Muscle layer of colon (tissue), 2 donors: ENCODE data around the gene HMGCS2.

Experiments
- H3K27ac ChIP-seq: one replicate; pipeline ENCODE4 v1.7.0; 2013; ENCODE audit warnings: low read depth, mild to moderate bottlenecking, low read length, moderate library complexity
- H3K27me3 ChIP-seq, 2 donors: one replicate each; pipeline ENCODE4 v1.7.0; 2013; ENCODE audit warnings: low read length in 2 of 2, mild to moderate bottlenecking in 2 of 2; ENCODE audit not compliant: insufficient read depth in 2 of 2, control insufficient read depth in 1 of 2
- H3K36me3 ChIP-seq: one replicate; pipeline ENCODE4 v1.7.0; 2013; ENCODE audit warnings: mild to moderate bottlenecking, low read length; ENCODE audit not compliant: insufficient read depth
- H3K4me1 ChIP-seq: one replicate; pipeline ENCODE4 v1.7.0; 2013; ENCODE audit warnings: mild to moderate bottlenecking, low read length; ENCODE audit not compliant: insufficient read depth
- H3K4me3 ChIP-seq, 2 donors: one replicate each; pipeline ENCODE4 v1.7.0; 2013; ENCODE audit warnings: low read length in 2 of 2, low read depth in 1 of 2, mild to moderate bottlenecking in 1 of 2, moderate library complexity in 1 of 2
- H3K9ac ChIP-seq: one replicate; pipeline ENCODE4 v1.7.0; 2013; ENCODE audit warnings: low read length
- H3K9me3 ChIP-seq: one replicate; pipeline ENCODE4 v1.7.0; 2013; ENCODE audit warnings: mild to moderate bottlenecking, low read length
- donor health status: abdominal sarcoma.
- donor health status: Adenocarcinoma of cecum.

HMGCS2 gene

GRCh38 chr1:119768778-119769177 lies at the start of gene HMGCS2:
Gene HMGCS2, minus strand, starts transcription at chr1:119768905. Its CDS starts 61 bp downstream, at chr1:119768844.
- Histone ChIP-seq H3K9me3 (no peaks in the 10 kb centered on the region), H3K4me3 (no peak within 1 kb of the TSS), H3K9ac (no peak within 1 kb of the TSS), H3K4me1 (peaks cover 14% of the 10 kb centered on the region), H3K36me3 (no peaks in the 10 kb centered on the region), H3K27me3 (no peaks in the 10 kb centered on the region), H3K27ac (no peak within 1 kb of the TSS)

DNA sequence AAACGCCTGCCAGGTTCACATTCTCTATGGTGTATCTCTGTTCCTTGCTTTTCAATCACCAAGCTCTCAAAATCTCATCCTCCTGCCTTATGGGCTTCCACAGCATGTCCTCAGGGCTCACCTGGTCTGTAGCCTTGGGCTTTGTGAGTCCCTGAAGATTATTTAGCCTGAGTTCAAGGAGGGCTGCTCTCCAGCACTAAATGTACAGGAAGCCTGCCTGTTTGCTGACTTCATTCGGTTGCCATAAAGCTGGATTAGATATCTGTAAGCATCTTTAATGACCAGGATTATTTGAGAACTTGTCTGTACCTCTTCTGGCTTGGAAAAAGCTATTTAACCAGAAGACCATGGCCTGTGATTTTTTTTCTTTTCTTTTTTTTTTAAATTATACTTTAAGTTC lies 49.5 kb upstream of the HMGCS2 start:
- Histone ChIP-seq H3K27ac (no peak overlapping the region), H3K4me1 (no peaks in the 10 kb centered on the region), H3K27me3 (no peaks in the 10 kb centered on the region), H3K4me3 (no peak overlapping the region), H3K9ac (no peak overlapping the region), H3K9me3 (no peaks in the 10 kb centered on the region), H3K36me3 (no peaks in the 10 kb centered on the region)

- Histone ChIP-seq H3K4me1 (no peaks in the 10 kb centered on the region), H3K9me3 (no peaks in the 10 kb centered on the region), H3K27me3 (no peaks in the 10 kb centered on the region), H3K27ac (no peak overlapping the region), H3K36me3 (no peaks in the 10 kb centered on the region), H3K4me3 (no peak overlapping the region), H3K9ac (no peak overlapping the region)
These were observed 47.7 kb upstream of the HMGCS2 start for GRCh38 chr1:119816407-119816806.

GRCh38 chr1:119815928-119816327 lies 47.2 kb upstream of the HMGCS2 start:
- Histone ChIP-seq H3K27ac (no peak overlapping the region), H3K27me3 (no peaks in the 10 kb centered on the region), H3K36me3 (no peaks in the 10 kb centered on the region), H3K4me3 (no peak overlapping the region), H3K4me1 (no peaks in the 10 kb centered on the region), H3K9ac (no peak overlapping the region), H3K9me3 (no peaks in the 10 kb centered on the region)

- Histone ChIP-seq H3K9ac (no peak overlapping the region), H3K27me3 (no peaks in the 10 kb centered on the region), H3K4me3 (no peak overlapping the region), H3K9me3 (no peaks in the 10 kb centered on the region), H3K27ac (no peak overlapping the region), H3K4me1 (no peaks in the 10 kb centered on the region), H3K36me3 (no peaks in the 10 kb centered on the region)
These were observed 46.7 kb upstream of the HMGCS2 start for GRCh38 chr1:119815361-119815760.

DNA sequence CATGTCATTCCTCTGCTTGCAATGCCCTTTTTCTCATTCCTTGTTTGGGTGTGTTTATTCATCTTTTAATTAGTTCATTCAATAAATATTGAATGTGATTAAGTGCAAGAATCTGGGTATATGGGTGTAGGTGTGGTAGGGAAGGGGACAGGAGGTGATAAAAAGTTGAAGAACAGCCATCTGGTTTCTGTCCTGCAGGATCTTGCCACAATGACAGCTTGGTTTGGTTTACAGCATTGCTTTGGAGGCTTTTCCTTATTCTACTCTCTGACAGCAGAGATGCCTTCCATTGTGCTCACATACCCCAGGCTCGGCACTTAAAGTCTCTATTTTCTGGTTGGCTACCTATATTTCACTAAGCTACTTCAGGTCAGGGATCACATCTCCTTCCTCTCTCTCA lies 45.6 kb upstream of the HMGCS2 start:
- no peak overlapping the region for H3K4me3 ChIP-seq
- H3K36me3 ChIP-seq = no peaks in the 10 kb centered on the region
- H3K9ac ChIP-seq = no peak overlapping the region
- H3K4me1 ChIP-seq = no peaks in the 10 kb centered on the region
- no peaks in the 10 kb centered on the region for H3K9me3 ChIP-seq
- H3K27ac ChIP-seq = no peak overlapping the region
- H3K27me3 ChIP-seq = no peaks in the 10 kb centered on the region

DNA sequence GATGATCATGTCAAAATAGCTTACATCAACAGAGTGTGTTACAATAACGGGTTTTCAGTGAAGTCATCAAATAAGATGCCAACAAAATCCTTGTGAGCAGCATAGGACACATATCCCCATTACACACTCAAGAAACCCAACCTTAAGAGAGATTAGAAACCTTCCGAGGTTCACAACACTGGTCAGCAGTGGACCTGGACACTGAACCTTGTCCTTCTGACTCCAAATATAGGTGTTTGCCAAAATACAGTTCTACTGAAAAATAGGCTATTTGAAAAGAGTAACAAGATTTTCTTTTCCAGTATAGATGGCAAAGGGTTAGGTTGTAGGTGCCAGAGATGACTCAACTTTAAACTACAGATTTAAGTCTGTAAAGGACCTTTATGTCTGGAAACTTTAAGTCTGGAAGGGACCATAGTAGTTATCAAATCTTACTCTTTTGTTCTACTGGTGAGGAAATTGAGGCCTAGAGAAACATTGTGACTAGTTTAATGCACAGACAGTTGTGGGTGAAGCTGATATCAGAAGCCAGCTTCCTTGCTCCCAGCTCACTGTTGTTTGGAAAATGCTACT lies 43.4 kb upstream of the HMGCS2 start:
- Histone ChIP-seq H3K9ac (no peak overlapping the region), H3K4me3 (no peak overlapping the region), H3K27me3 (no peaks in the 10 kb centered on the region), H3K9me3 (no peaks in the 10 kb centered on the region), H3K4me1 (no peaks in the 10 kb centered on the region), H3K27ac (no peak overlapping the region), H3K36me3 (no peaks in the 10 kb centered on the region)

DNA sequence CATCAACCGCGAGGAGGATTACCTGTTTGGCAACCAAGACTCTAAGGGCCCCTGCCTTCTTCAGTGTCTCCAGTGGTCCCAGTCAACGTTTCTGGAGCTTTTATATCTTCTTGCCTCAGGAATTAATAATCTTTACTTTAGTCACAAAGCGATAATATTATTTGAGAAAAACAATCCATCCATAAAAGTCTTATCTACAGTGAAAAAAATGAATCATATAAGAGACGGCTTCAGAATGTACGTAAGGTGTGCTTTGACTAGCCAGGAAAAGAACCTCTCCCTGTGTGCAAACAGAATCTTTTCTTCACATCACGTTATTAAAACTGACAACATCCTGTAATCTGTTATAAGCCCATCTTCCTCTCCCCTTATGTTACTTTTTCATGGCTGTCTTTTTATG lies 42.7 kb upstream of the HMGCS2 start, which contains the start of gene REG4:
Gene REG4, minus strand, starts transcription at position 74 of the 400 bp plus-strand sequence. CDS start 2,691 bp downstream, outside the sequence.
- no peak within 1 kb of the TSS for H3K9ac ChIP-seq
- no peak within 1 kb of the TSS for H3K4me3 ChIP-seq
- H3K9me3 ChIP-seq = no peaks in the 10 kb centered on the region
- no peaks in the 10 kb centered on the region for H3K36me3 ChIP-seq
- no peaks in the 10 kb centered on the region for H3K27me3 ChIP-seq
- no peak within 1 kb of the TSS for H3K27ac ChIP-seq
- H3K4me1 ChIP-seq = no peaks in the 10 kb centered on the region

GRCh38 chr1:119808972-119809550 lies 40.4 kb upstream of the HMGCS2 start:
- H3K27ac ChIP-seq = no peak overlapping the region
- H3K9ac ChIP-seq = no peak overlapping the region
- H3K36me3 ChIP-seq = no peaks in the 10 kb centered on the region
- no peaks in the 10 kb centered on the region for H3K27me3 ChIP-seq
- no peak overlapping the region for H3K4me3 ChIP-seq
- no peaks in the 10 kb centered on the region for H3K9me3 ChIP-seq
- no peaks in the 10 kb centered on the region for H3K4me1 ChIP-seq

DNA sequence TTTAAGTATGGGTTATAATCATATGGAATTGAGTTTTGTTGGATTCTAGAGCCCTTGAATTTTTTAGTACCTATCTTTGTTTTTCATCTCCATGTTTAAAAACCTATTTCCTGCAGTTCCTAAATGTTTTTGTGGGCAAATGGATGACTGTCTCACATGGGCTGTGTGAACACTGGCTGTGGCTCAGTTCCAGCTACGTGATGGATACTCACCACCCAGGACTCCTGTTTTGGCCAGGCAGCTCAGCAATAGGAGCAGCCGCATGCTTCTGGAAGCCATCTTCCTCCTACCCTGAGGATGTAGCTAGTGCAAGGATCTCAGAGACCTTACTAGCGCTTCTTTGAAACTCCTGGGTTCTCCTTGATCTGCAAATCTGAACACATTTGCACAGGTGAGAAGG lies 39.8 kb upstream of the HMGCS2 start:
- Histone ChIP-seq H3K4me3 (no peak overlapping the region), H3K9me3 (no peaks in the 10 kb centered on the region), H3K27ac (no peak overlapping the region), H3K36me3 (no peaks in the 10 kb centered on the region), H3K4me1 (no peaks in the 10 kb centered on the region), H3K9ac (no peak overlapping the region), H3K27me3 (no peaks in the 10 kb centered on the region)

- Histone ChIP-seq H3K27me3 (no peaks in the 10 kb centered on the region), H3K9me3 (no peaks in the 10 kb centered on the region), H3K36me3 (no peaks in the 10 kb centered on the region), H3K27ac (no peak overlapping the region), H3K4me3 (no peak overlapping the region), H3K4me1 (no peaks in the 10 kb centered on the region), H3K9ac (no peak overlapping the region)
These were observed 37.8 kb upstream of the HMGCS2 start for GRCh38 chr1:119806489-119806888.

GRCh38 chr1:119805746-119806145 lies 37.0 kb upstream of the HMGCS2 start:
- Histone ChIP-seq H3K36me3 (no peaks in the 10 kb centered on the region), H3K9ac (no peak overlapping the region), H3K4me3 (no peak overlapping the region), H3K9me3 (no peaks in the 10 kb centered on the region), H3K27me3 (no peaks in the 10 kb centered on the region), H3K4me1 (no peaks in the 10 kb centered on the region), H3K27ac (no peak overlapping the region)
